T47D (cell line): ENCODE measurements around the gene DUSP8.
A peak's percentile ranks its signal among the peaks of the same experiment; 100 is the strongest.

Experiments used
- DNase-seq, 2 experiments: peaks; one replicate each; pipeline versions ENCODE4 v3.0.0 to v3.0.0-alpha.2; 2011 to 2012; ENCODE audit warnings: low read depth in 1 of 2, low spot score in 1 of 2
- JUND ChIP-seq: IDR thresholded peaks from 2 replicates; pipeline ENCODE4 v1.6.1; 2012; ENCODE audit warnings: low read depth
- in situ Hi-C: cut with HindIII; loops from 2 replicates; pipeline ENCODE4 v1.10.0; 2016; ENCODE audit warnings: low sequenced_read_pairs, low pct_unique_long_range_greater_than_20kb

Gene DUSP8

GRCh38 chr11:1508491-1508891 lies 63.6 kb downstream of the DUSP8 start:
- no peak for DNase-seq
- in situ Hi-C loops, result no loop called here

GRCh38 chr11:1507381-1508140 lies 64.5 kb downstream of the DUSP8 start:
- in situ Hi-C loops, result no loop called here
- DNase-seq, result no peak
- TF ChIP-seq JUND, result no peak

More at GRCh38 chr11:1508491-1508891, 63.6 kb downstream of the DUSP8 start:
- TF ChIP-seq JUND, result no peak

GRCh38 chr11:1506981-1507380 lies 65.1 kb downstream of the DUSP8 start:
- in situ Hi-C loops, result no loop called here

GRCh38 chr11:1505480-1505879 lies 66.6 kb downstream of the DUSP8 start:
- in situ Hi-C loops, result no loop called here
- TF ChIP-seq JUND, result no peak
- peak in 1 of 2 experiments; percentile 16 for DNase-seq

More at GRCh38 chr11:1506981-1507380, 65.1 kb downstream of the DUSP8 start:
- no peak for TF ChIP-seq JUND
- no peak for DNase-seq

GRCh38 chr11:1504581-1505290 lies 67.3 kb downstream of the DUSP8 start:
- no peak for TF ChIP-seq JUND
- in situ Hi-C loops, result no loop called here

GRCh38 chr11:1504138-1504537 lies 67.9 kb downstream of the DUSP8 start:
- in situ Hi-C loops, result no loop called here
- TF ChIP-seq JUND, result no peak
- DNase-seq, result no peak

More at GRCh38 chr11:1504581-1505290, 67.3 kb downstream of the DUSP8 start:
- no peak for DNase-seq
